A673 (cell line): ENCODE results near the gene MLH3. TPM values are rescaled to one million over a fixed set of nuclear protein-coding genes. Genes with fewer than 3 reads are reported as not detected.

Source experiments
- BruUV-seq: library from RNA; stranded (reverse); fragments of 400-500 nt; replicated peaks from 2 replicates; lab custom pipeline; 2021; lab: Mats Ljungman, UMichigan
- CTCF ChIA-PET: fragments of 300-600 bp; sonication (Branson Sonifier 250); formaldehyde crosslinking; loops from one replicate; lab custom pipeline; 2022; ENCODE audit warnings: antibody characterized with exemption; lab: Charles Lee
- POLR2A ChIA-PET: fragments of 300-600 bp; sonication (Branson Sonifier 250); formaldehyde crosslinking; loops from one replicate; lab custom pipeline; 2022; ENCODE audit warnings: antibody characterized with exemption; ENCODE audit not compliant: low non-redundant PET; lab: Charles Lee
- DNase-seq: peaks from one replicate; pipeline ENCODE4 v3.0.0-alpha.2; 2015; ENCODE audit warnings: low spot score
- H3K27ac ChIP-seq: fragments of 200-600 bp; sonication (generic); 2 replicates; pipeline ENCODE4 v1.5.1; 2016; ENCODE audit warnings: mixed run types, low read depth, mild to moderate bottlenecking, mixed read lengths, antibody characterized with exemption, low read length; ENCODE audit not compliant: poor library complexity, severe bottlenecking
- H3K27me3 ChIP-seq: fragments of 200-600 bp; sonication (generic); replicated peaks from 2 replicates; pipeline ENCODE4 v1.6.1; 2017; ENCODE audit warnings: mixed run types, low read depth, mild to moderate bottlenecking, mixed read lengths, antibody characterized with exemption, low read length; ENCODE audit not compliant: insufficient read depth, poor library complexity
- H3K36me3 ChIP-seq: fragments of 200-600 bp; sonication (generic); 2 replicates; pipeline ENCODE4 v1.6.1; 2016; ENCODE audit warnings: mixed run types, mild to moderate bottlenecking, mixed read lengths, antibody characterized with exemption, low read length; ENCODE audit not compliant: insufficient read depth, poor library complexity, severe bottlenecking
- H3K4me1 ChIP-seq: fragments of 200-600 bp; sonication (generic); 2 replicates; pipeline ENCODE4 v1.6.1; 2017; ENCODE audit warnings: mixed run types, mild to moderate bottlenecking, mixed read lengths, antibody characterized with exemption, low read length; ENCODE audit not compliant: insufficient read depth, poor library complexity, severe bottlenecking
- H3K4me3 ChIP-seq: fragments of 200-600 bp; sonication (generic); 2 replicates; pipeline ENCODE4 v1.5.1; 2016; ENCODE audit warnings: low read depth, mixed run types, mild to moderate bottlenecking, mixed read lengths, low read length; ENCODE audit not compliant: poor library complexity, severe bottlenecking
- H3K9me3 ChIP-seq: fragments of 200-600 bp; sonication (generic); 2 replicates; pipeline ENCODE4 v1.6.1; 2016; ENCODE audit warnings: mixed run types, low read depth, mild to moderate bottlenecking, mixed read lengths, antibody characterized with exemption, low read length; ENCODE audit not compliant: poor library complexity, severe bottlenecking
- EZH2 ChIP-seq: fragments of 200-600 bp; sonication (generic); IDR thresholded peaks from 2 replicates; pipeline ENCODE4 v1.6.1; 2017; ENCODE audit warnings: borderline replicate concordance, low read depth, mild to moderate bottlenecking, mixed read lengths, antibody characterized with exemption, low read length; ENCODE audit not compliant: poor library complexity, severe bottlenecking
- intact Hi-C: fragments of 100-400 bp; cut with micrococcal nuclease; formaldehyde crosslinking; loops from one replicate; pipeline ENCODE4 v1.10.0; 2022; ENCODE audit not compliant: unreplicated experiment
- total RNA-seq: library from RNA; stranded (reverse); gene quantifications from 2 replicates; pipeline ENCODE4 v1.2.3, GENCODE V29; 2021
- TF ChIP-seq, protein P1 (sequence below): fragments of 300-800, 200-600 bp; sonication (generic); conservative IDR thresholded peaks from 2 replicates; pipeline ENCODE4 v1.5.1; 2017; ENCODE audit warnings: low read depth, mild to moderate bottlenecking, antibody characterized with exemption, low read length, moderate library complexity, mixed read lengths

Gene MLH3
- total RNA-seq, 1 experiment from 2014 or later = 24.0 TPM

DNA sequence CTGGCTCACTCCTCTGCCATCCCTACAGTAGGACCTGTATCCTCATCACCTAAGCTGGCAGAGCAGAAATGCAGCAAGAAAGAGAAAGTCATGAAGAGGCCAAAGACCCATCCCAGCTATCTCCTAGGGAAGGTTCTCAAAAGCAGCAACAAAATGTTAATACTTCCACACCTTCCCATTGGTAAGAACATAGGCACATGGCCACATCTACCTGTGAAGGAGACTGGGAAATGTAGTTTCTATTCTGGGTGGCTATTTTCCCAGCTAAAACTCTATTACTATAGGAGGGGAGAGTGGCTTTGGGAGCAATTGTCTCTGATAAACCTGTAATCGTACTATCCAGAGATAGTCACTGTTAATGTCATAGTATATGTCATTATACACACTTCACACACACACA, 62.3 kb downstream of the MLH3 start:
- no peaks in the 10 kb centered on the region for H3K27me3 ChIP-seq
- BruUV-seq = no TSS peak
- TF ChIP-seq EZH2 = no peak
- TF ChIP-seq, protein P1, sequence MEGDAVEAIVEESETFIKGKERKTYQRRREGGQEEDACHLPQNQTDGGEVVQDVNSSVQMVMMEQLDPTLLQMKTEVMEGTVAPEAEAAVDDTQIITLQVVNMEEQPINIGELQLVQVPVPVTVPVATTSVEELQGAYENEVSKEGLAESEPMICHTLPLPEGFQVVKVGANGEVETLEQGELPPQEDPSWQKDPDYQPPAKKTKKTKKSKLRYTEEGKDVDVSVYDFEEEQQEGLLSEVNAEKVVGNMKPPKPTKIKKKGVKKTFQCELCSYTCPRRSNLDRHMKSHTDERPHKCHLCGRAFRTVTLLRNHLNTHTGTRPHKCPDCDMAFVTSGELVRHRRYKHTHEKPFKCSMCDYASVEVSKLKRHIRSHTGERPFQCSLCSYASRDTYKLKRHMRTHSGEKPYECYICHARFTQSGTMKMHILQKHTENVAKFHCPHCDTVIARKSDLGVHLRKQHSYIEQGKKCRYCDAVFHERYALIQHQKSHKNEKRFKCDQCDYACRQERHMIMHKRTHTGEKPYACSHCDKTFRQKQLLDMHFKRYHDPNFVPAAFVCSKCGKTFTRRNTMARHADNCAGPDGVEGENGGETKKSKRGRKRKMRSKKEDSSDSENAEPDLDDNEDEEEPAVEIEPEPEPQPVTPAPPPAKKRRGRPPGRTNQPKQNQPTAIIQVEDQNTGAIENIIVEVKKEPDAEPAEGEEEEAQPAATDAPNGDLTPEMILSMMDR = no peak
- H3K27ac ChIP-seq = no peak overlapping the region
- intact Hi-C loops = no loop called here
- H3K36me3 ChIP-seq = no peaks in the 10 kb centered on the region
- H3K9me3 ChIP-seq = no peaks in the 10 kb centered on the region
- H3K4me3 ChIP-seq = no peak overlapping the region
- no peak for DNase-seq
- CTCF ChIA-PET = no interaction called here
- H3K4me1 ChIP-seq = no peaks in the 10 kb centered on the region
- POLR2A ChIA-PET = no interaction called here

DNA sequence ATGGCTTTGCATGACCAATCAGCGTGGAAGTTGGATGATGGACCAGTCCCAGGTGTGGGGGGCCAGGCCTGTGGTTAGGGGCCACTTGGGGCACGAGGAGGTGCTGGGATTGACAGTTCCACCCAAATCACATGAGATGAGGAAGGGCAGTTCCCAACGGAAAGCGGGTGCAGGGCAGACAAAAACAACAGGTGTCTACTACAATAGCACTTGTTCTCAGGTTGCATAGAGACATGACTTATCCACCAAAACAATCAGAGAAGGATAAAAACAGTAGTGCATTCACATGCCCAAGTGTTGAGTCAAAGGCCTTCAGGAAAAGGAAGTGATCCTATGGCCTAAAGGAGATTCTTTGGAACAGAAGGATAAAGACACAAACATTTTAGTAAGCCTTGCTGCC, 63.1 kb downstream of the MLH3 start:
- POLR2A ChIA-PET = no interaction called here
- intact Hi-C loops = no loop called here
- no peak for DNase-seq
- Histone ChIP-seq H3K9me3 (no peaks in the 10 kb centered on the region), H3K36me3 (no peaks in the 10 kb centered on the region), H3K27ac (no peak overlapping the region), H3K27me3 (no peaks in the 10 kb centered on the region), H3K4me3 (no peak overlapping the region), H3K4me1 (no peaks in the 10 kb centered on the region)
- no TSS peak for BruUV-seq
- CTCF ChIA-PET = no interaction called here
- TF ChIP-seq, protein P1 = no peak
- TF ChIP-seq EZH2 = no peak

DNA sequence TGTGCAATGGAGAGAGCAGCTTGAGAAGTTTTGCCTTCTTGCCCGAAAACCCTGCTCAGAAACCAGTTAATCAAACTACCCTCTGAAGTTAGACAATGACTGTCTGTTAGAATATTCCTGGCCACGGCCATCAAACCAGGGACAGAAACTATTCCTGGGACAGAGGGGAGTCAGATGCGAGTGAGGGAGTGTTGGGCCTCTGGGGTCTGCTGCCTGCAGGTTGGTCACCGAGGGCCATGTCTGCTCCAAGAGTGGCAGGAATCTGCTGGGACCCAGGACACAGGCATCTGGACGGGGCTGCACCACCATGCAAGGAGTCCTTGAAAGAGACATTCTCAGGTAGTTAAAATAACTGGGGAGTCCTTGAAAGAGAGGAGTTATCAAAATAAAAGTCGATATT, 65.5 kb downstream of the MLH3 start:
- no peak for DNase-seq
- Histone ChIP-seq H3K36me3 (no peaks in the 10 kb centered on the region), H3K9me3 (no peaks in the 10 kb centered on the region), H3K27me3 (no peaks in the 10 kb centered on the region), H3K4me3 (no peak overlapping the region), H3K27ac (no peak overlapping the region), H3K4me1 (peaks cover 14% of the 10 kb centered on the region)
- ChIA-PET POLR2A (no interaction called here), CTCF (no interaction called here)
- intact Hi-C loops = no loop called here
- no peak for TF ChIP-seq EZH2
- TF ChIP-seq, protein P1 = no peak
- no TSS peak for BruUV-seq
